ENCODE data around the gene GLIPR1L2.

GRCh38 chr12:75455839-75456238 lies 65.0 kb downstream of the GLIPR1L2 start:
- TF ChIP-seq EZH2 (IDR thresholded peaks at IDR 0.05; ENCODE audit: borderline replicate concordance, low read depth, low read length, poor library complexity, severe bottlenecking) (no peak), CTCF (conservative IDR thresholded peaks at IDR 0.05; ENCODE audit: low read depth, low read length) (no peak)

All from A673 (cell line).